Thyroid gland (tissue), 4 donors: ENCODE results near the gene TLCD5. TPM values are rescaled to one million over a fixed set of nuclear protein-coding genes. Genes with fewer than 3 reads are reported as not detected.

Source experiments
- DNase-seq, 2 donors: peaks; one replicate each; pipeline ENCODE4 v3.0.0-alpha.2; 2019
- H3K27ac ChIP-seq, 3 donors: fragments of 200-600 bp; sonication (generic); 1 replicate in 2 of 3; 2 replicates in 1 of 3; pipeline ENCODE4 v1.5.1; 2016 to 2019; ENCODE audit warnings: mild to moderate bottlenecking in 1 of 3, moderate library complexity in 1 of 3
- H3K27me3 ChIP-seq: fragments of 200-600 bp; sonication (generic); one replicate; pipeline ENCODE4 v1.5.1; 2019
- H3K36me3 ChIP-seq, 2 donors: fragments of 200-600 bp; sonication (generic); one replicate each; pipeline ENCODE4 v1.5.1; 2016 to 2019
- H3K4me1 ChIP-seq, 2 donors: fragments of 200-600 bp; sonication (generic); one replicate each; pipeline ENCODE4 v1.5.1; 2017 to 2019
- H3K4me3 ChIP-seq, 3 donors: fragments of 200-600 bp; sonication (generic); replicated peaks in 1 of 3; 1 replicate in 2 of 3; 2 replicates in 1 of 3; pipeline ENCODE4 v1.5.1; 2016; ENCODE audit warnings: mild to moderate bottlenecking in 1 of 3
- H3K9me3 ChIP-seq: fragments of 200-600 bp; sonication (generic); one replicate; pipeline ENCODE4 v1.5.1; 2017
- CTCF ChIP-seq, 6 experiments: fragments of 200-600 bp in 3 of 6; fragments of 450-650 bp in 3 of 6; sonication (generic) in 3 of 6; IDR thresholded peaks; one replicate each; pipeline ENCODE4 v1.5.1; 2016 to 2019; ENCODE audit warnings: antibody characterized with exemption in 6 of 6, mild to moderate bottlenecking in 2 of 6, inconsistent platforms in 1 of 6, moderate library complexity in 1 of 6
- POLR2A ChIP-seq, 2 donors: fragments of 450-650 bp; IDR thresholded peaks; one replicate each; pipeline ENCODE4 v1.6.1; 2017; ENCODE audit warnings: antibody characterized with exemption in 2 of 2, mild to moderate bottlenecking in 2 of 2, moderate library complexity in 1 of 2
- WGBS, 2 donors: methylation state at CpG; one replicate each; pipeline ENCODE4 v1.1.5; 2017; 5-methylcytosine and 5-hydroxymethylcytosine counted together
- intact Hi-C: fragments of 100-400 bp; cut with DNase I; formaldehyde crosslinking; loops from one replicate; pipeline ENCODE4 v1.15.1; 2023
- total RNA-seq, 4 donors: library from RNA; depleted of rRNA; stranded (reverse); fragments of >200 nt; gene quantifications; one replicate each; pipeline ENCODE4 v1.2.3, GENCODE V29; 2016

The TLCD5 gene
- total RNA-seq, 4 donors from 2014 or later: 12.5 to 14.0 (median 13.4) TPM

GRCh38 chr11:120326845-120327281, 1.8 kb downstream of the TLCD5 start:
- peak overlapping the region; percentile 93 to 97 (median 96) for H3K27ac ChIP-seq
- no peak overlapping the region for H3K4me3 ChIP-seq
- peaks cover 20 to 24% of the 10 kb centered on the region in 2 donors for H3K4me1 ChIP-seq
- H3K9me3 ChIP-seq: no peaks in the 10 kb centered on the region
- DNase-seq: no peak
- TF ChIP-seq CTCF (IDR thresholded peaks at IDR 0.05): no peak
- no peak for TF ChIP-seq POLR2A (IDR thresholded peaks at IDR 0.05)
- no peaks in the 10 kb centered on the region for H3K27me3 ChIP-seq
- H3K36me3 ChIP-seq: peaks cover 7 to 8% of the 10 kb centered on the region in 2 donors
- WGBS, 2 donors: 54 to 72% methylated on average over 4 of the region's 4 CpGs
- intact Hi-C loops: no loop called here

- 91 to 92% methylated on average over 4 of the region's 4 CpGs for WGBS, 2 donors
- Histone ChIP-seq H3K27me3 (no peaks in the 10 kb centered on the region), H3K27ac (peak overlapping the region in 1 of 3 donors; percentile 97), H3K4me3 (no peak overlapping the region), H3K36me3 (peaks cover 7 to 8% of the 10 kb centered on the region in 2 donors), H3K9me3 (no peaks in the 10 kb centered on the region), H3K4me1 (peaks cover 24% of the 10 kb centered on the region in 2 donors)
- no peak for DNase-seq
- intact Hi-C loops: no loop called here
- no peak for TF ChIP-seq POLR2A (IDR thresholded peaks at IDR 0.05)
- TF ChIP-seq CTCF (IDR thresholded peaks at IDR 0.05): no peak
Observed at GRCh38 chr11:120327311-120327710, 2.2 kb downstream of the TLCD5 start.

GRCh38 chr11:120329556-120329955, 4.5 kb downstream of the TLCD5 start:
- Histone ChIP-seq H3K27me3 (no peaks in the 10 kb centered on the region), H3K27ac (no peak overlapping the region), H3K36me3 (peaks cover 7 to 8% of the 10 kb centered on the region in 2 donors), H3K4me3 (no peak overlapping the region), H3K4me1 (peaks cover 26 to 45% of the 10 kb centered on the region in 2 donors), H3K9me3 (no peaks in the 10 kb centered on the region)
- TF ChIP-seq POLR2A (IDR thresholded peaks at IDR 0.05): no peak
- intact Hi-C loops: no loop called here
- 87 to 93% methylated on average over 3 of the region's 3 CpGs for WGBS, 2 donors
- no peak for DNase-seq

- TF ChIP-seq POLR2A (IDR thresholded peaks at IDR 0.05) (no peak), CTCF (IDR thresholded peaks at IDR 0.05) (no peak)
- Histone ChIP-seq H3K4me3 (no peak overlapping the region), H3K4me1 (peaks cover 23 to 46% of the 10 kb centered on the region in 2 donors), H3K27me3 (no peaks in the 10 kb centered on the region), H3K9me3 (no peaks in the 10 kb centered on the region), H3K36me3 (peaks cover 7 to 8% of the 10 kb centered on the region in 2 donors), H3K27ac (no peak overlapping the region)
- intact Hi-C loops: no loop called here
- DNase-seq: no peak
- 96 to 98% methylated on average over 6 of the region's 6 CpGs for WGBS, 2 donors
Observed at GRCh38 chr11:120330045-120330444, 4.9 kb downstream of the TLCD5 start.

- TF ChIP-seq CTCF (IDR thresholded peaks at IDR 0.05): no peak
- TF ChIP-seq POLR2A (IDR thresholded peaks at IDR 0.05): no peak
- WGBS, 2 donors: 58 to 75% methylated on average over 2 of the region's 2 CpGs
- no peaks in the 10 kb centered on the region for H3K9me3 ChIP-seq
- H3K27me3 ChIP-seq: no peaks in the 10 kb centered on the region
- DNase-seq: no peak
- H3K27ac ChIP-seq: peak overlapping the region; percentile 83 to 93 (median 83)
- intact Hi-C loops: no loop called here
- H3K4me1 ChIP-seq: peaks cover 15 to 39% of the 10 kb centered on the region in 2 donors
- peaks cover 7 to 8% of the 10 kb centered on the region in 2 donors for H3K36me3 ChIP-seq
- H3K4me3 ChIP-seq: no peak overlapping the region
Observed at GRCh38 chr11:120331301-120331996, 6.3 kb downstream of the TLCD5 start.
